SK-N-SH treated with all-trans-retinoic acid at 6 μM for 48 hours (cell line): ENCODE measurements around the gene NHERF2.
"Not testable (repeated sequence)": the region's sequence is repeated elsewhere in the genome, so short reads cannot be mapped to it uniquely, and the experiment has no call there.

Experiments used
- ARNTL ChIP-seq: fragments of 450-650 bp; formaldehyde crosslinking; IDR thresholded peaks from 2 replicates; pipeline ENCODE4 v1.5.0; 2020; ENCODE audit warnings: low read depth, mild to moderate bottlenecking, moderate library complexity, borderline replicate concordance
- CSRNP3 ChIP-seq: fragments of 250-450 bp; sonication (Bioruptor Pico); IDR thresholded peaks from 2 replicates; pipeline ENCODE4 v1.5.1; 2021; ENCODE audit warnings: mild to moderate bottlenecking, moderate library complexity
- PATZ1 ChIP-seq: fragments of 250-450 bp; sonication (Bioruptor Pico); IDR thresholded peaks from 2 replicates; pipeline ENCODE4 v1.8.0; 2020; ENCODE audit warnings: mild to moderate bottlenecking, moderate library complexity, borderline replicate concordance
- POU6F1 ChIP-seq: fragments of 250-450 bp; sonication (Bioruptor Pico); IDR thresholded peaks from 2 replicates; pipeline ENCODE4 v1.8.0; 2021; ENCODE audit warnings: low read depth, mild to moderate bottlenecking, moderate library complexity, borderline replicate concordance
- ZFP3 ChIP-seq: fragments of 250-450 bp; sonication (Bioruptor Pico); IDR thresholded peaks from 2 replicates; pipeline ENCODE4 v1.5.0; 2020; ENCODE audit warnings: mild to moderate bottlenecking, moderate library complexity
- ZFP30 ChIP-seq: fragments of 450-650 bp; formaldehyde crosslinking; IDR thresholded peaks from 2 replicates; pipeline ENCODE4 v1.5.0; 2022; ENCODE audit warnings: mild to moderate bottlenecking, moderate library complexity

GRCh38 chr16:2033909-2034695 lies 7.4 kb downstream of the NHERF2 start:
- not testable (repeated sequence) for TF ChIP-seq POU6F1, PATZ1, ZFP30, ZFP3, CSRNP3, ARNTL (CRISPR knock-in tag)
